ENCODE measurements around the gene PCDH12.
"Not testable (repeated sequence)": the region's sequence is repeated elsewhere in the genome, so short reads cannot be mapped to it uniquely, and the experiment has no call there.

PCDH12 gene

DNA sequence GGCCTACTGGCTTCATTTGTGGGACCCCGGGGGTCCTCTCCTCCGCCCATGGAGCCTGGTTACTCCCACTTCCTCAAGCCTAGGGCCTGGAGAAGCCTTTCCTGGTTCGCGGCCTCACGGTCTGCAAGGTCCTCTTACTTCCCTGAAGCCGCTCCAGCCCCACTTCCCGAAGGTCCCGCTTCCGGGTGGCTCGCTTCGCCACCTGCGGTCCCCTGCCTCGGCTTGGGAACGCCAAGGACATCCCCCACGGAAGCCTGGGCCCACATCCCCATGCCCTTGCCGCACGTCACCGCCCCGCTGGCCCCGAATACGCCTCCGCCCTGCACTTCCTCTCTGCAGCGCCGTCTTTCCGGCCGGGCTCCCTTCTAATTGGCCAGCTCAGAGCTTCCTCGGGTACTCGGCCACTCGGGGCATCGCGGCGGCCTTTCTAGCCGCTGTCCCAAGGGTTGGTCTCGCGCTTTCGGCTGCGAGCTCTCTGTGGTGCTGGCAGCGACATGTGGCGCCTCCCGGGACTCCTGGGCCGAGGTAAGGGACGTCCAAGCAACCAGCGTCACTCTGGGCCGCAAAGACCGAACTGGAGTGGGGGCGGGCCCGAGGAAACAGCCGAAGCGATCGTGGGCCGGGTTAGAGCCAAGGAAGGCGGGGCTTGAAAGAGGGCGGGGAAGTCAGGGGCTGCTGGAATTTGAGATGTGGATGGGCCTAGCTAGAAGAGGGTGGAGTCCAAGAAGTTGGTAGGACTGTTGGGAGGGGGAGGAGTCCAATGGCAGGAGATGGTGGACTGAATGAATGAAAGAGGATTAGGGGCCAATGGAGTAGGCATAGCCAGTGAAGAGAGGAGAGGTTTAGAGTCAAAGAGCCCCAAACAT lies 34.3 kb downstream of the PCDH12 start, which contains the start of gene DELE1:
DELE1 (plus strand) TSS at position 424 of the 866 bp plus-strand sequence; CDS start at position 495, 71 bp downstream.
- DNase-seq: peak; percentile 78 to 85 (median 81)
- H3K4me1 ChIP-seq (ENCODE audit: control insufficient read depth, insufficient read depth, low read length, poor library complexity, severe bottlenecking): peaks cover 11% of the 10 kb centered on the region
- H3K27me3 ChIP-seq (replicated peaks; ENCODE audit: control insufficient read depth, insufficient read depth, low read length, poor library complexity, severe bottlenecking): no peaks in the 10 kb centered on the region
- H3K36me3 ChIP-seq (ENCODE audit: control insufficient read depth, insufficient read depth, low read length): peaks cover 27% of the 10 kb centered on the region
- no peaks in the 10 kb centered on the region for H3K9me3 ChIP-seq (ENCODE audit: control insufficient read depth, low read length)
- peak within 1 kb of the TSS; percentile 96 for H3K27ac ChIP-seq (ENCODE audit: insufficient read depth, low read length, poor library complexity, severe bottlenecking)
- H3K4me3 ChIP-seq (ENCODE audit: insufficient read depth, low read depth, low read length, poor library complexity, severe bottlenecking): peak within 1 kb of the TSS; percentile 74

DNA sequence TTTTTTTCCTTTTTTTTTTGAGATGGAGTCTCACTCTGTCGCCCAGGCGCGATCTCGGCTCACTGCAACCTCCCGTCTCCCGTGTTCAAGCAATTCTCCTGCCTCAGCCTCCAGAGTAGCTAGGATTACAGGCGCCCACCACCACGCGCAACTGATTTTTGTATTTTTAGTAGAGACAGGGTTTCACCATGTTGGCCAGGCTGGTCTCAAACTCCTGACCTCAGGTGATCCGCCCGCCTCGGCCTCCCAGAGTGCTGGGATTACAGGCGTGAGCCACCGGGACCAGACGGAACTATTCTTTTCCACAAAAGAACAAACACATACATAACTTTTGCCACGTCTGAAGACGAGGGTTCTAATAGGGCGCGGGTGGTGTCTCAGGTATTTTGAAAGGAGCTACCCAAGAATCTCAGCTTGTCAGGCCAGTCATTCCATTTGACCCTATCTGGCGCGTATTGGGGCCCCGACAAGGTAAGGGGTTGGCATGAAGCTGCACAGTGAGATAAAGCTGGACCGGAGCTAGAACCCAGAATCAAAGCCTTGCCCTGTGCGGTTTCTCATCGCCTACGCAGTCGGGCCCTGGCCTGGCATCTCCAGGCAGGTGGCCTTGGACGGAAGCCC lies 35.1 kb downstream of the PCDH12 start:
- H3K36me3 ChIP-seq (ENCODE audit: control insufficient read depth, insufficient read depth, low read length): peaks cover 19% of the 10 kb centered on the region
- peak overlapping the region; percentile 96 for H3K27ac ChIP-seq (ENCODE audit: insufficient read depth, low read length, poor library complexity, severe bottlenecking)
- not testable (repeated sequence) for DNase-seq; H3K27me3 ChIP-seq (replicated peaks; ENCODE audit: control insufficient read depth, insufficient read depth, low read length, poor library complexity, severe bottlenecking); H3K9me3 ChIP-seq (ENCODE audit: control insufficient read depth, low read length)
- peaks cover 11% of the 10 kb centered on the region for H3K4me1 ChIP-seq (ENCODE audit: control insufficient read depth, insufficient read depth, low read length, poor library complexity, severe bottlenecking)
- H3K4me3 ChIP-seq (ENCODE audit: insufficient read depth, low read depth, low read length, poor library complexity, severe bottlenecking): peak overlapping the region; percentile 74

DNA sequence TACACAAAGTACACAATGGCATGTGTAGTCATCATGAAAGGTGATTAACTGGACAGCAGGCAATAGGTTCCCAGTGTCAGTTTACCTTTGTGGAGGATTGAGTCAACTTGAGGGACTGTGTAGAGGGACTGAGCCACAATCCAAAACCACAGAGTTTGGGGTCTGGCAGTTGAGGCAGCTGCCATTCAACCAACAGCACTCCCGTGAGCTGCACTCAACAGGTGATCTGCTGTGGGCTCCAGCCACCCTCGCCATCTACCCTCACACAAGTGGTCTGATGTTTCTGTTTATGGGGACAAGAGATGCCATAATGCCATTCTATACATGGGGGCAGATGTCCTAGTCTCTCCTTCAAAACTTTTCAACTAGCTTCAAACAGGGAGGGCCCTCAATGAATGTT lies 37.2 kb downstream of the PCDH12 start:
- DNase-seq: no peak
- Histone ChIP-seq H3K4me1 (ENCODE audit: control insufficient read depth, insufficient read depth, low read length, poor library complexity, severe bottlenecking) (peaks cover 11% of the 10 kb centered on the region), H3K9me3 (ENCODE audit: control insufficient read depth, low read length) (no peaks in the 10 kb centered on the region), H3K36me3 (ENCODE audit: control insufficient read depth, insufficient read depth, low read length) (no peaks in the 10 kb centered on the region), H3K27ac (ENCODE audit: insufficient read depth, low read length, poor library complexity, severe bottlenecking) (no peak overlapping the region), H3K27me3 (replicated peaks; ENCODE audit: control insufficient read depth, insufficient read depth, low read length, poor library complexity, severe bottlenecking) (no peaks in the 10 kb centered on the region), H3K4me3 (ENCODE audit: insufficient read depth, low read depth, low read length, poor library complexity, severe bottlenecking) (no peak overlapping the region)

DNA sequence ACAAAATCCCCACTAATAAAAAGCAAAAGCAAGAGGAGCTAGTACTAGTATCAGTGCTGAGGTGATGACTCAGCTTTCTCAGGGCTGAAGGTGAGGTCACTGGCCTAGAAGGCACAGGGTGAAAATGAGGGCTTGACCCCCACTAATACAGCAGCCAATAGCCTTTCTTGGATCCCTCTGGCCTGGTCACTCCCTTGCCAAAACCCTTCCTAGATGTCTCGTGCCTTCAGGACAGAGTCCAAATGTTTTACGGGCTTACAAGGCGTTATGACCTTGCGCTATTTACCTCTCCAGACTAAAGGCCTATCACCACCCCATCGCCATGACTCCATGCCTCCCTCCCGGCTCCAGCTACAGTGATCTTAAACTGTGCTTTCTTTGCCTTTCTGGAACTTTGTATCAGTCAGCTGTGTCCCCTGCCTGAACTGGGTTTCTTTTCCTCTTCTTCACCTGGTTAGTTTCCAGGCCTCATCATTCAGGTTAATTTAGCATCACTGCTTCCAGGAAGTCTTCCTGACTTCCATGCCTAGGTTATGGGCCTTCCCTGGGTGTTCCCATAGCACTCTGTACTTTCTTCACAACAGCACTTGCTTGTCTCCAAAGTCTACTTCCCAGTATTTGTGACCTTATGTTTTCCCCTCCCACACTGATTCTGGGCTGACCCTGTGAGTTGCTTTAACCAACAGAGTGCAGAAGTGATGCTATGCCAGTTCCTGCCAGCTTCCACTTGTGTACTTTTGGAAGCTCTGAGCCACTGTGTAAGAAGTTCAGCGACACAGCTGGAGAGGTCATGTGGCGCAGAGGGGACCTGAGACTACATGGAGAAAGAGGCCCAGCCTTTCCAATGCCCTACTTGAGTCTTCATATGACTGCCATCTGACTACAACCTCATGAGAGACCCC lies 38.5 kb downstream of the PCDH12 start:
- Histone ChIP-seq H3K4me3 (ENCODE audit: insufficient read depth, low read depth, low read length, poor library complexity, severe bottlenecking) (no peak overlapping the region), H3K36me3 (ENCODE audit: control insufficient read depth, insufficient read depth, low read length) (no peaks in the 10 kb centered on the region), H3K9me3 (ENCODE audit: control insufficient read depth, low read length) (no peaks in the 10 kb centered on the region), H3K27ac (ENCODE audit: insufficient read depth, low read length, poor library complexity, severe bottlenecking) (no peak overlapping the region), H3K27me3 (replicated peaks; ENCODE audit: control insufficient read depth, insufficient read depth, low read length, poor library complexity, severe bottlenecking) (no peaks in the 10 kb centered on the region), H3K4me1 (ENCODE audit: control insufficient read depth, insufficient read depth, low read length, poor library complexity, severe bottlenecking) (peaks cover 10% of the 10 kb centered on the region)
- DNase-seq: no peak

DNA sequence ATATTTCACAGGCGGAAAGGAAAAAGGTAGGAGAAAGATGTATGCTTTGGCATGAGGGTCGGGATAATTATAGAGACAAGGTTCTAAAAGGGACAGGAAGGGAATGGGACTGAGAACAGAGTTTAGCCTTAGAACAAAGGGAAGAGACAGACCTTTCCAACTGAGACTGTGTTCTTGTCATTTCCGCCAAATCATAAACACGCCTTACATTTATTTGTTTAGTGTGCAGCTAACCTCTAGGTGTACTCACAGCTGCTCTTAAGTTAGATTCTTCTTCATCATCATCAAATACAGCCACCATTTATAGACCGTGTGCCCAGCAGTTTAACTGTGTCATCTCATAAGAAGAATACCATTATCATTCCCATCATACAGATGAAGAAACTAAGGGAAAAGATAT lies 40.2 kb downstream of the PCDH12 start:
- Histone ChIP-seq H3K4me1 (ENCODE audit: control insufficient read depth, insufficient read depth, low read length, poor library complexity, severe bottlenecking) (peaks cover 8% of the 10 kb centered on the region), H3K4me3 (ENCODE audit: insufficient read depth, low read depth, low read length, poor library complexity, severe bottlenecking) (no peak overlapping the region), H3K27me3 (replicated peaks; ENCODE audit: control insufficient read depth, insufficient read depth, low read length, poor library complexity, severe bottlenecking) (peaks cover 13% of the 10 kb centered on the region), H3K27ac (ENCODE audit: insufficient read depth, low read length, poor library complexity, severe bottlenecking) (no peak overlapping the region), H3K9me3 (ENCODE audit: control insufficient read depth, low read length) (no peaks in the 10 kb centered on the region), H3K36me3 (ENCODE audit: control insufficient read depth, insufficient read depth, low read length) (no peaks in the 10 kb centered on the region)
- DNase-seq: no peak

DNA sequence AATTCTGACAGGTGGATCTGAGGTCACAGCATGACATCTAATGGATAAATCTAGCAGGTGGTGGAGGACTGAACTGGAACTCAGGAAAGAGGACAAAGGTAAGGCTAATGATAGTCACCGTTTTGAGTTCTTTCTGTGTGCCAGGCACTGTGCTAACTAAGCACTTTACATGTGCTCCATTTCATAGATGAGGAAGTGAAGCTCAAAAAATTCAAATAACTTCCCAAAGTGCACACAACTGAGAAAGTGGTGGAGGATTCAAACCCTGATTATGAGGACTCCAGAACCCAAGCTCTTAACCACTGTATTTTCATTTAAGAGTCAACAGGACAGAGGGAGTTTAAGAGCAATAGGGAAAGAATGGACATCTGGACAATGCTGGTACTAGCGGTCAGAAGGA lies 41.5 kb downstream of the PCDH12 start:
- Histone ChIP-seq H3K27ac (ENCODE audit: insufficient read depth, low read length, poor library complexity, severe bottlenecking) (no peak overlapping the region), H3K9me3 (ENCODE audit: control insufficient read depth, low read length) (no peaks in the 10 kb centered on the region), H3K36me3 (ENCODE audit: control insufficient read depth, insufficient read depth, low read length) (no peaks in the 10 kb centered on the region), H3K27me3 (replicated peaks; ENCODE audit: control insufficient read depth, insufficient read depth, low read length, poor library complexity, severe bottlenecking) (peaks cover 14% of the 10 kb centered on the region), H3K4me1 (ENCODE audit: control insufficient read depth, insufficient read depth, low read length, poor library complexity, severe bottlenecking) (peaks cover 8% of the 10 kb centered on the region), H3K4me3 (ENCODE audit: insufficient read depth, low read depth, low read length, poor library complexity, severe bottlenecking) (no peak overlapping the region)
- no peak for DNase-seq

DNA sequence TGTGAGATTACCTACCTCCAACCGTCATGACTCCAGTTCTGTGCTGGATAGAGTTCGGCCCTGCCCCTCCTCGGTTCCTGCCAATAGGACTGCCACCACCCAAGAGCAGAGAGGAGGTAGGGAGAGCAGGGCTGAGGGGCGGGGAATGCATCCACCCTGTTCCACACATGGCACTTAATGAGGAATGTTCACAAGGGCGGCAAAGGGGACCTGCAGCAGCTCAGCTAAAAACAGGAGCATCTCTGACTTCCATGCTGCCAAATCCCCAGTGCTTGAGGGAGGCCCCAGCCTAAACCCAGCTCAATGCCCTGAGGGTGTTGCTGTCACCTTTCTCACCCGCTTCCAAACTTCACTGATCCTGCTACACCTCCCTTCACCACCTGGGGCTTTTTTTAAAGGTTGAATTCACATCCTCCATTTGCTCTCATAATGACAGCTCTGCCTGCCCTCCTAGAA lies 42.1 kb downstream of the PCDH12 start:
- no peaks in the 10 kb centered on the region for H3K9me3 ChIP-seq (ENCODE audit: control insufficient read depth, low read length)
- no peak for DNase-seq
- peaks cover 14% of the 10 kb centered on the region for H3K27me3 ChIP-seq (replicated peaks; ENCODE audit: control insufficient read depth, insufficient read depth, low read length, poor library complexity, severe bottlenecking)
- peaks cover 8% of the 10 kb centered on the region for H3K4me1 ChIP-seq (ENCODE audit: control insufficient read depth, insufficient read depth, low read length, poor library complexity, severe bottlenecking)
- H3K27ac ChIP-seq (ENCODE audit: insufficient read depth, low read length, poor library complexity, severe bottlenecking): no peak overlapping the region
- no peak overlapping the region for H3K4me3 ChIP-seq (ENCODE audit: insufficient read depth, low read depth, low read length, poor library complexity, severe bottlenecking)
- no peaks in the 10 kb centered on the region for H3K36me3 ChIP-seq (ENCODE audit: control insufficient read depth, insufficient read depth, low read length)

DNA sequence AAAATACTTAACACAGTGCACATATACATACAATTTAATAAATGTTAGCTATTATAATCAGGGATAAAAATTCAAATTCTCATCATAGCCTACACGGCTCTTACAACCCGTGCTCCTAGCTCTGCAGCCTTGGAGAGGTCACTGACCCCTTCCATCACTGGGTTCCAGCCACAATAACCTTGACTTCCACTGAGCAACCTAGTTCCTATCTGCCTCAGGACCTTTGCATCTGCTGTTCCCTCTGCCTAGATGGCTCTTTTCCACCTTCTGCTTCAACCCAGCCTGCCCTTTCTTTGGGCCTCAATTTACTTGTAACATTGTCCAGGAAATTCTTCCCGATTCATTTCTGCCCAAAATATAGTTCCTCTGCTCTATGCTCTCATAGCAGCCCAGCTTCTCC lies 43.2 kb downstream of the PCDH12 start:
- no peak overlapping the region for H3K4me3 ChIP-seq (ENCODE audit: insufficient read depth, low read depth, low read length, poor library complexity, severe bottlenecking)
- H3K36me3 ChIP-seq (ENCODE audit: control insufficient read depth, insufficient read depth, low read length): no peaks in the 10 kb centered on the region
- H3K9me3 ChIP-seq (ENCODE audit: control insufficient read depth, low read length): no peaks in the 10 kb centered on the region
- DNase-seq: no peak
- H3K4me1 ChIP-seq (ENCODE audit: control insufficient read depth, insufficient read depth, low read length, poor library complexity, severe bottlenecking): peaks cover 8% of the 10 kb centered on the region
- H3K27ac ChIP-seq (ENCODE audit: insufficient read depth, low read length, poor library complexity, severe bottlenecking): no peak overlapping the region
- H3K27me3 ChIP-seq (replicated peaks; ENCODE audit: control insufficient read depth, insufficient read depth, low read length, poor library complexity, severe bottlenecking): peaks cover 14% of the 10 kb centered on the region

DNA sequence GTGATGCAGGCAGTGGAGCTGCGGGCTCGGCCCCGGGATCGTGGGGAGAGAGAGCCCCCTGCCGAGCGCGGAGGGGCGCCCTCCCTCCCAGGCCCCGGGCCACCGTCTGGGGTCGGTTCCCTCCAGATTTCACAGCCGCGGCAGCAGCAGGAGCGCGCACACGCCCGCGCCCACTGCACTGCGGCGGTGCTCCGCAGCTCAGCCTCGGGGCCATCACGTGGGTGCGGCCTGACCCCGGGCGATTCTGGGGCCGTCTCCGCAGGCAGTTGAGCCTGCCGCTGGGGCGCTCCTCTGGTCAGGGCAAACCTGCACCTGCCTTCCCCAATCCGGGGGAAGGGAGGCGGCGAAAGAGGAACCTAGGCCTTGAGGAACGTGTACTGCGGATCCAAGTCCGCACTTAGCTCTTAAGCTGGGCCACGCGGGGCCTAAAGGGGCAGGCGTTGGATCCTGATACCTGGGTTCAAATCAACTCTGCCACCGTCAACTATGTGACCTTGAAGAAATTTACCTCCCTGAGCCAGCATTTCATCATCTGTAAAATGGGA lies 43.7 kb downstream of the PCDH12 start:
- peaks cover 8% of the 10 kb centered on the region for H3K4me1 ChIP-seq (ENCODE audit: control insufficient read depth, insufficient read depth, low read length, poor library complexity, severe bottlenecking)

More for the DNA sequence above, 43.7 kb downstream of the PCDH12 start:
- no peak overlapping the region for H3K27ac ChIP-seq (ENCODE audit: insufficient read depth, low read length, poor library complexity, severe bottlenecking)
- no peaks in the 10 kb centered on the region for H3K9me3 ChIP-seq (ENCODE audit: control insufficient read depth, low read length)
- H3K4me3 ChIP-seq (ENCODE audit: insufficient read depth, low read depth, low read length, poor library complexity, severe bottlenecking): peak overlapping the region; percentile 20
- H3K36me3 ChIP-seq (ENCODE audit: control insufficient read depth, insufficient read depth, low read length): no peaks in the 10 kb centered on the region
- DNase-seq: no peak
- H3K27me3 ChIP-seq (replicated peaks; ENCODE audit: control insufficient read depth, insufficient read depth, low read length, poor library complexity, severe bottlenecking): peaks cover 14% of the 10 kb centered on the region
